Measurements from ENCODE around the gene NFIC.
"Not testable (repeated sequence)": the region's sequence is repeated elsewhere in the genome, so short reads cannot be mapped to it uniquely, and the experiment has no call there.

The NFIC gene

DNA sequence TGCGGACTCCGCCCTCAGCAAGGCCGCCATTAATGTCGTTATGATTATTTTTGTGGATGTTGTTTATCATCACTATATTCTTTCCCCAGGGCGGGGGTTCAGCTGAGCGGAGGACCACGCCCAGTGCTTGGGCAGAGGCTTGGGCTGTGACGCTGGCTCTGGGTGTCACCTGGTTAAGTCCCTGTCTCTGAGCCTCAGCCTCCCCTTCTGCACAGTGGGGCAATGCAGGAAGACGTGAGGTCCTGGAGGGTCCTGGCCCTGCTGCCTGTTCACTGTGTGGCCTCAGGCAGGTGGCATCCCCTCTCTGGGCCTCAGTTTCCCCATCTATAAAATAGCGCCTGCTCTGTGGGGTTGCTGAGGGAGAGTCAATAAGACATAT, 32.5 kb downstream of the NFIC start:
- H3K27me3 ChIP-seq (ENCODE audit: control insufficient read depth, insufficient read depth, low read length, poor library complexity, severe bottlenecking) = no peaks in the 10 kb centered on the region
- no peaks in the 10 kb centered on the region for H3K36me3 ChIP-seq (ENCODE audit: control insufficient read depth, insufficient read depth, low read length)
- H3K27ac ChIP-seq (ENCODE audit: insufficient read depth, low read depth, low read length, poor library complexity, severe bottlenecking) = no peak overlapping the region
- H3K4me3 ChIP-seq (ENCODE audit: insufficient read depth, low read depth, low read length) = no peak overlapping the region
- no peaks in the 10 kb centered on the region for H3K4me1 ChIP-seq (ENCODE audit: control insufficient read depth, insufficient read depth, low read length)
- 53 to 55% methylated on average over 10 of the region's 10 CpGs for WGBS, 2 experiments
- no peaks in the 10 kb centered on the region for H3K9me3 ChIP-seq (ENCODE audit: control insufficient read depth, low read length)

DNA sequence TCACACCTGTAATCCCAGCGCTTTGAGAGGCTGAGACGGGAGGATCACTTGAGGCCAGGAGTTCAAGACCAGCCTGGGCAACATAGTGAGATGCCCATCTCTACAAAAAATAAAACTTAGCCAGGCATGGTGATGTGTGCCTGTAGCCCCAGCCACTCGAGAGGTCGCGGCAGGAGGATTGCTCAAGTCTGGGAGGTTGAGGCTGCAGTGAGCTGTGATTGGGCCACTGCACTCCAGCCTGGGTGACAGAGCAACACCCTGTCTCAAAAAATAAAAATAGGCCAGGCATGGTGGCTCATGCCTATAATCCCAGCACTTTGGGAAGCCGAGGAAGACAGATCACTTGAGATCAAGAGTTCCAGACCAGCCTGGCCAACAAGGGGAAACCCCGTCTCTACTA, 32.9 kb downstream of the NFIC start:
- H3K4me3 ChIP-seq (ENCODE audit: insufficient read depth, low read depth, low read length); H3K4me1 ChIP-seq (ENCODE audit: control insufficient read depth, insufficient read depth, low read length); H3K9me3 ChIP-seq (ENCODE audit: control insufficient read depth, low read length); H3K27me3 ChIP-seq (ENCODE audit: control insufficient read depth, insufficient read depth, low read length, poor library complexity, severe bottlenecking); H3K36me3 ChIP-seq (ENCODE audit: control insufficient read depth, insufficient read depth, low read length); H3K27ac ChIP-seq (ENCODE audit: insufficient read depth, low read depth, low read length, poor library complexity, severe bottlenecking): not testable (repeated sequence)
- WGBS, 2 experiments = 88 to 93% methylated on average over 7 of the region's 7 CpGs

DNA sequence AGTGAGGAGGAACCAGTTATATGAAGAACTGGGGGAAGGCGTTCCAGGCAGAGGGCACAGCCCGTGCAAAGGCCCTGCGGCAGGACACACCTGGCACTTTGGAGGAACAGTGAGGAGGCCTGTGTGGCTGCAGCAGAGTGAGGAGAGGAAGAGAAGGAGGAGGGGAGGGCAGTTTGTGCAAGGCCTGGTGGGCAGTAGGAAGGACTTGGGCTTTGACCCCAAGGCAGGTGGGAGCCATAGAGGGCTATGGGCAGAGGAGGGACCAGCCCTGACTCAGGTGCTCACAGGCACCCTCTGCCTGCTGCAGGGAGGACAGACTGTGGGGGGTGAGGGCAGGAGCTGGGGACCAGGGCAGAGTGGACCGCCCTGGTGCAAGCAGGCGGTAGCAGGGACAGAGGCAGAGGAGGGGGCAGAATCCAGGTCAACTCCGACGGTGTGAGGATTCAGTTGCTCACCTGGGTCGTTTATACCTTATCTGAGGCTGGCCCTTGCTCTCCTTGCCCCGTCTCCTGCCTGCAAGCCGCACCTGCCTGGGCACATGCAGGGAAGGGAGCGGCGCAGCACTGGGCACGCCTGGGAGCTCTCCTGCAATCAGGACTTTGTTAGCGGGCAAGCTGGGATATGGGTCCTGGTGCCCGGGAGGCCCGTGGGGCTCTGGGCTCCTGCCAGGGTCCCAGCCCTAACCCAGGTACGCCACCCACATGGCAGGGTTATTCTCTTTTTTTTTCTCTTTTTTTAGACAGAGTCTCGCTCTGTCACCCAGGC, 34.8 kb downstream of the NFIC start:
- H3K9me3 ChIP-seq (ENCODE audit: control insufficient read depth, low read length) = no peaks in the 10 kb centered on the region
- WGBS, 2 experiments = 90 to 92% methylated on average over 18 of the region's 18 CpGs
- H3K4me3 ChIP-seq (ENCODE audit: insufficient read depth, low read depth, low read length) = no peak overlapping the region
- no peaks in the 10 kb centered on the region for H3K36me3 ChIP-seq (ENCODE audit: control insufficient read depth, insufficient read depth, low read length)
- no peaks in the 10 kb centered on the region for H3K4me1 ChIP-seq (ENCODE audit: control insufficient read depth, insufficient read depth, low read length)
- no peaks in the 10 kb centered on the region for H3K27me3 ChIP-seq (ENCODE audit: control insufficient read depth, insufficient read depth, low read length, poor library complexity, severe bottlenecking)
- no peak overlapping the region for H3K27ac ChIP-seq (ENCODE audit: insufficient read depth, low read depth, low read length, poor library complexity, severe bottlenecking)

DNA sequence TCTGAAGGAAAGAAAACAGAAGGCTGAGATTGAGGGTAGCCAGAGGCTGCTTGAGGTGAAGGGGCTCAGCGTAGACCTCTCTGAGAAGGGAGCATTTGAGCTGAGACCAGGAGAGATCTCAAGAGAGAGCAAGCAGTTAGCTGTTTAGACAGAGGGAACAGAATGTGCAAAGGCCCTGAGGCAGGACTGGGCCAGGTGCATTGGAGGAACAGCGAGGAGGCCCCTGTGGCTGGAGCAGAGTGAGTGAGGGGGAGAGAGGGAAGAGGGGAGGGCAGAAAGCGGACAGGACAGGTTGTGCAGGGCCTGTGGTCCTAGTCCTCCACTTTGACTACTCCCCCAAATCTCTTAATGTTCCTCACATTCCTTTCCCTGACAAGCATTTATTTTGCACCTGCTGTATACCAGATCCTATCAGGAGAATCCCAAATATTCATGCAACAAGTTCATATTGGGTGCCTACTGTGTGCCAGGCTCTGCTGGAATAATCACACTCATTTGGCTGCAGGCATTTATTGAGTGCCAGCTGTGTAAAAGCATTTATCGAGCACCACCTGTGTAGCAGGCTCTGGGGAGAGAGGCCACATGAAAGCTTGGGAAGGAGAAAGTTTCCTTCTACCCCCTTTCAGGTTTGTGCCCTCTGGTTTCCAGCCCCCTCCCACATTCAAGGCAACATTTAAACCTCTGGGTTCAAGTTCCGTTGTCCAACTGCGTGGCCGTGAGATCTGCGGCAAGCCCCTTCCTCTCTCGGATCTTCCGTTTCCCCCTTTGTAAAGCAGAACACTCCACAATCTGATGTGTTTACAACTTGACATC, 36.5 kb downstream of the NFIC start:
- Histone ChIP-seq H3K9me3 (ENCODE audit: control insufficient read depth, low read length) (no peaks in the 10 kb centered on the region), H3K4me1 (ENCODE audit: control insufficient read depth, insufficient read depth, low read length) (no peaks in the 10 kb centered on the region), H3K4me3 (ENCODE audit: insufficient read depth, low read depth, low read length) (no peak overlapping the region), H3K36me3 (ENCODE audit: control insufficient read depth, insufficient read depth, low read length) (no peaks in the 10 kb centered on the region), H3K27ac (ENCODE audit: insufficient read depth, low read depth, low read length, poor library complexity, severe bottlenecking) (no peak overlapping the region), H3K27me3 (ENCODE audit: control insufficient read depth, insufficient read depth, low read length, poor library complexity, severe bottlenecking) (no peaks in the 10 kb centered on the region)
- WGBS, 2 experiments = 85 to 86% methylated on average over 10 of the region's 10 CpGs

DNA sequence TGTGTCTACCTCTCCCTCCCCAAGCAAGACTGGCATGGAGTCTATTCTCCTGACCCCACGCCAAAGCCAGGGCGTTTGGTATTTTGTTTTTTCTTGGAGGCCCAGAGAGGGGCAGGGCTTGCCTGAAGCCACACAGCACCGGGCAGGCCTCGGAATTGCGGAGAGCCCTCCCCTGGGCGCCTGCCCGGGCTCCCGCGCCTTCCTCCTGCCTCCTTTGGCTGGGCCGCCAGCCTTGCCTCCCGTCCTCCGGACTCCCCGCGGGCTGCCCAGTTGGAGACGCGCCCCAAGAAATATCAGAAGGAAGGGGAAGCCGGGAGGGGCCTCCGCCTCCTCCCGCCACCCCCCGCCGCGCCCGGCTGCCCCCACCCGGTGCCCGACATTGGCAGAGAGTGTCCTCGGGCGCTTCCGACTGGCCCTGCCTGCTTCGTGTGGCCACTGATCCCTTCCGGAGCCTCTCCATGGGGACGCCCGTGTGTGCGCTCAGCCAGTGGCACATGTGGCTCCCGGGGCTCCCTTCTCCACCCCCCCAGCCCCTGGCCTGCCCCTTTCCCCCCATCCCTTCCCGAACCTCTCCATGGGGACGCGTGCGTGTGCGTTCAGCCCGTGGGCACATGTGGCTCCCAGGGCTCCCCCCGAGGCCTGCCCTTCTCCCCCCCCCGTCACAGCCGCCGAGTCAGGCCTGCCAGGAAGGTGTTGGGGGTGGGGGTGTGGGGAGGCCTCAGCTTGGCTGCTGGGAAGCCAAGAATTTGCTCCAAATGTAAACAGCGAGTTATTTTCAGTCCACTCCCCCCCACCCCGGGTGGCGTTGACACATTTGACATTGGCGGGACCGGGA, 37.3 kb downstream of the NFIC start:
- Histone ChIP-seq H3K27ac (ENCODE audit: insufficient read depth, low read depth, low read length, poor library complexity, severe bottlenecking) (no peak overlapping the region), H3K4me3 (ENCODE audit: insufficient read depth, low read depth, low read length) (no peak overlapping the region), H3K4me1 (ENCODE audit: control insufficient read depth, insufficient read depth, low read length) (no peaks in the 10 kb centered on the region), H3K27me3 (ENCODE audit: control insufficient read depth, insufficient read depth, low read length, poor library complexity, severe bottlenecking) (no peaks in the 10 kb centered on the region), H3K36me3 (ENCODE audit: control insufficient read depth, insufficient read depth, low read length) (no peaks in the 10 kb centered on the region), H3K9me3 (ENCODE audit: control insufficient read depth, low read length) (no peaks in the 10 kb centered on the region)
- 88 to 91% methylated on average over 43 to 49 of the region's 49 CpGs for WGBS, 2 experiments

DNA sequence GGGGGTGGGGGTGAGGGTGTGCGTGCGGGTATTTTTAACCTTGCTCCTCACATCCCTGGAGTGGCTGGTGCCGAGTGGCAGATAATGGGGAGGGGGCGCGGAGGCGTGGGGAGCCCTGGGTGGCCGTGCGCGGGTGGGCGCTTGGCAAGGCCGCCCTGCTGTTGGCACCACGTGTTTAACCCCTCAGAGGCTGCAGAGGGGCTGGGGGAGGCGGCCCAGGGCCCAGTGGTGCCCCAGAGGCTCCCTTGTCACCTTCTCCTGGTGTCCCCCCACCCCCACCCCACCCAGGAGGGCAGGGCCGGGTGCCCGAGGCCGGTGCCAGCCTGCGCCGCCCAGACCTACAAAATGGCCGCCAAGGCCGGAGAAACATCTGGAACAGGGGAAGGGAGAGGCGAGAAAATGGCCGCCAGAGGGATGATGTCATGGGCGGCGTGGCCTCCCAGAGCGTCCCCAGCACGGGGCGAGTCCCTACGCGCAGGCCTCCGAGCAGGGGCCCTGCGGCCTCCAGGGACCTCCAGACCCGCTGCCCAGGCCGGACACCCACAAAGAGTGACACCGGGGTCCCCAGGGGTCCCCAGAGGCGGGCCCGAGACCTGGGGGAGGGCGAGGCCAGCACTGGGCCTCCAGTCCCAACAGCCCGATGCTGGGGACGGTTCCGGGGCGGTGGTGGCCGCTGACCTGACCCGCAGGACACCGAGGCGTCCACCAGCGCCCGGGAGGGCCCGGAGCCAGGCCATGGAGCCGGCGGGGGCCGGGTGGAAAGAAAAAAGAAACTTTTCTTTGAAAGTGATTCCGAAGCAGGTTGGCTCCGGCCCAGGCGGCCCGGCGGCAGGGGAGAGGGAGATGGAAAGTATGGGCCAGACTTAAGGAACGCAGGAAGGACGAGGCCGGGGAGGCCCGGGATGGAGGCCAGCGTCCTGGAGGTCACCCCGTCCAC, 38.2 kb downstream of the NFIC start:
- Histone ChIP-seq H3K4me1 (ENCODE audit: control insufficient read depth, insufficient read depth, low read length) (no peaks in the 10 kb centered on the region), H3K9me3 (ENCODE audit: control insufficient read depth, low read length) (no peaks in the 10 kb centered on the region), H3K27me3 (ENCODE audit: control insufficient read depth, insufficient read depth, low read length, poor library complexity, severe bottlenecking) (no peaks in the 10 kb centered on the region), H3K4me3 (ENCODE audit: insufficient read depth, low read depth, low read length) (no peak overlapping the region), H3K36me3 (ENCODE audit: control insufficient read depth, insufficient read depth, low read length) (no peaks in the 10 kb centered on the region), H3K27ac (ENCODE audit: insufficient read depth, low read depth, low read length, poor library complexity, severe bottlenecking) (no peak overlapping the region)
- 91 to 92% methylated on average over 62 of the region's 62 CpGs for WGBS, 2 experiments

DNA sequence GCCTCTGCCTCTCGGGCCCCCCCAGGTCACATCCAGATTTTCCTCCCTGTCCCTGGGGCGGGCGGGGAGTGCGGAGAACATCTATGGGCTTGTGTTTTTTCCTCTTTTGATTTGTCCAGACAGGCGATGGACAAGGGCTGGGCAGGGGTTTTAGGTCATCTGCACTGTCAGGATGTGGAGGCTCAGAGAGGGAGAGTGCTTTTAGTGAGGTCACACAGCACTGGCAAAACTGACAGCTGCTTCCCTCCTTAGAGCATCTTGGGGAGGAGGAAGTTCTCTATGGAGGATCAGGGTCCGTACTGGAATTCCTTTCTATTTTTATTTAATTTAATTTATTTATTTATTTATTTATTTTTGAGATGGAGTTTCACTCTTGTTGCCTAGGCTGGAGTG, 38.9 kb downstream of the NFIC start:
- 93 to 98% methylated on average over 5 of the region's 6 CpGs for WGBS, 2 experiments
- H3K36me3 ChIP-seq (ENCODE audit: control insufficient read depth, insufficient read depth, low read length) = no peaks in the 10 kb centered on the region
- no peak overlapping the region for H3K27ac ChIP-seq (ENCODE audit: insufficient read depth, low read depth, low read length, poor library complexity, severe bottlenecking)
- no peaks in the 10 kb centered on the region for H3K27me3 ChIP-seq (ENCODE audit: control insufficient read depth, insufficient read depth, low read length, poor library complexity, severe bottlenecking)
- no peak overlapping the region for H3K4me3 ChIP-seq (ENCODE audit: insufficient read depth, low read depth, low read length)
- no peaks in the 10 kb centered on the region for H3K9me3 ChIP-seq (ENCODE audit: control insufficient read depth, low read length)
- no peaks in the 10 kb centered on the region for H3K4me1 ChIP-seq (ENCODE audit: control insufficient read depth, insufficient read depth, low read length)

DNA sequence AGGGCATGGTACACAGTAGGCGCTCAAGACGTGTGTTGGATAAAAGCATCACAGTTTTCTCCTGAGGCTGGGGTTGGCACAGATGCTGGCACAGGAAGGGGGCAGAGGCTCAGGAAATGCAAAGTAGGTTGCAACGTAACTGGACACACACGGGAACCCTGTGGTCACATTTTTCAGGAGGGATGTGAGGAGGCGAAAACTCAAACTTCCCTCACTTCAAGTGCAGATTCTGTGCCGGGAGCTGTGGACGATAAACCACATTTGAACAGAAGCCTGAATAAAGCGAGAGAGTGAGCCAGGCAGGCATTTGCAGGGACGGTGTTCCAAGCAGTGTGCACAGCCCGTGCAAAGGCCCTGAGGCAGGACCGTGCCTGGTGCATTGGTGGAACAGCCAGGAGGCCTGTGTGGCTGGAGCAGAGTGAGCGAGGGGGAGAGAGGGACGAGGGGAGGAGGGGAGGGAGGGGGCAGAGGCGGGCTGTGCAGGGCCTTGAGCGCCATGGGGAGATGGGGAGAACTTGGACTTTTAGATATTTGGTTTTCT, 40.3 kb downstream of the NFIC start:
- Histone ChIP-seq H3K4me3 (ENCODE audit: insufficient read depth, low read depth, low read length) (no peak overlapping the region), H3K9me3 (ENCODE audit: control insufficient read depth, low read length) (no peaks in the 10 kb centered on the region), H3K36me3 (ENCODE audit: control insufficient read depth, insufficient read depth, low read length) (no peaks in the 10 kb centered on the region), H3K27ac (ENCODE audit: insufficient read depth, low read depth, low read length, poor library complexity, severe bottlenecking) (no peak overlapping the region), H3K4me1 (ENCODE audit: control insufficient read depth, insufficient read depth, low read length) (no peaks in the 10 kb centered on the region), H3K27me3 (ENCODE audit: control insufficient read depth, insufficient read depth, low read length, poor library complexity, severe bottlenecking) (no peaks in the 10 kb centered on the region)
- WGBS, 2 experiments = 83 to 85% methylated on average over 15 of the region's 15 CpGs

Measured in ectodermal cell (in vitro differentiated cells).